ENCODE results near the gene N4BP2. TPM values are rescaled to one million over a fixed set of nuclear protein-coding genes. Genes with fewer than 3 reads are reported as not detected.

Gene N4BP2
- total RNA-seq, 1 experiment from 2014 or later, result 31.7 TPM

DNA sequence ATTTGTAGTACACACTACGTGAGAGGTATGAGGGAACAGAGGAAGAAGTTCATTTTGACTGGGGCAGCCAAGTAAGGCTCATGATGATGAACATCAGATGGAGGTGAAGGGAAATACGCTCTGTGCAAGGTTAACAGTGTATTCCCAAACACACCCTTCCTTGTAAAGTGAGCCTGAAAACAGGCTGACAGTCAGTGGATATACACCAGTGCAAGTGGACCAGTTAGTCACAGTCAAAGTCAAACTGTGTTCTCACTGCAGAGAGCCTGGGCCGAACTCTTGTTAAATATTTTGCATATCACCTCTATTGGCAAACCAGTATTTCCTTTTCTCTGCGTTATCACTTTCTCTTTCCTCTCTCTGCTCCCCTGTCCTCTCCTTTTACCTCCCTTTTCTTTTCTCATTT lies 116.8 kb downstream of the N4BP2 start (continued):
- TF ChIP-seq, protein P1, sequence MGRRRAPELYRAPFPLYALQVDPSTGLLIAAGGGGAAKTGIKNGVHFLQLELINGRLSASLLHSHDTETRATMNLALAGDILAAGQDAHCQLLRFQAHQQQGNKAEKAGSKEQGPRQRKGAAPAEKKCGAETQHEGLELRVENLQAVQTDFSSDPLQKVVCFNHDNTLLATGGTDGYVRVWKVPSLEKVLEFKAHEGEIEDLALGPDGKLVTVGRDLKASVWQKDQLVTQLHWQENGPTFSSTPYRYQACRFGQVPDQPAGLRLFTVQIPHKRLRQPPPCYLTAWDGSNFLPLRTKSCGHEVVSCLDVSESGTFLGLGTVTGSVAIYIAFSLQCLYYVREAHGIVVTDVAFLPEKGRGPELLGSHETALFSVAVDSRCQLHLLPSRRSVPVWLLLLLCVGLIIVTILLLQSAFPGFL (CRISPR knock-in tag; IDR thresholded peaks at IDR 0.05; ENCODE audit: borderline replicate concordance), result no peak
- TF ChIP-seq, protein P2, sequence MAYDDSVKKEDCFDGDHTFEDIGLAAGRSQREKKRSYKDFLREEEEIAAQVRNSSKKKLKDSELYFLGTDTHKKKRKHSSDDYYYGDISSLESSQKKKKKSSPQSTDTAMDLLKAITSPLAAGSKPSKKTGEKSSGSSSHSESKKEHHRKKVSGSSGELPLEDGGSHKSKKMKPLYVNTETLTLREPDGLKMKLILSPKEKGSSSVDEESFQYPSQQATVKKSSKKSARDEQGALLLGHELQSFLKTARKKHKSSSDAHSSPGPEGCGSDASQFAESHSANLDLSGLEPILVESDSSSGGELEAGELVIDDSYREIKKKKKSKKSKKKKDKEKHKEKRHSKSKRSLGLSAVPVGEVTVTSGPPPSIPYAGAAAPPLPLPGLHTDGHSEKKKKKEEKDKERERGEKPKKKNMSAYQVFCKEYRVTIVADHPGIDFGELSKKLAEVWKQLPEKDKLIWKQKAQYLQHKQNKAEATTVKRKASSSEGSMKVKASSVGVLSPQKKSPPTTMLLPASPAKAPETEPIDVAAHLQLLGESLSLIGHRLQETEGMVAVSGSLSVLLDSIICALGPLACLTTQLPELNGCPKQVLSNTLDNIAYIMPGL (CRISPR knock-in tag; IDR thresholded peaks at IDR 0.05), result no peak
- no peak for TF ChIP-seq PRRX2 (CRISPR knock-in tag; IDR thresholded peaks at IDR 0.05)

- peak; percentile 94 for ATAC-seq
- Mint-ChIP-seq H3K36me3 (no peaks in the 10 kb centered on the region), H3K4me1 (peaks cover 26% of the 10 kb centered on the region), H3K27me3 (ENCODE audit: low read depth) (no peaks in the 10 kb centered on the region), H3K27ac (peak overlapping the region; percentile 81), H3K4me3 (no peak overlapping the region; the same call in 1 of the 2 replicates), H3K9me3 (peaks cover 4% of the 10 kb centered on the region; the same call in 1 of the 2 replicates)
- TF ChIP-seq OVOL2 (CRISPR knock-in tag; IDR thresholded peaks at IDR 0.05; ENCODE audit: borderline replicate concordance) (no peak), GABPB1 (CRISPR knock-in tag; IDR thresholded peaks at IDR 0.05) (no peak), PRRX2 (CRISPR knock-in tag; IDR thresholded peaks at IDR 0.05) (no peak), NFATC4 (CRISPR knock-in tag; IDR thresholded peaks at IDR 0.05) (no peak), ETV6 (CRISPR knock-in tag; IDR thresholded peaks at IDR 0.05) (0 out of 2 replicates have a peak, but pooled peaks have one; percentile 78), ZNF423 (CRISPR knock-in tag; IDR thresholded peaks at IDR 0.05) (no peak), MAX (CRISPR knock-in tag; IDR thresholded peaks at IDR 0.05) (peak; percentile 75), ZMAT4 (CRISPR knock-in tag; IDR thresholded peaks at IDR 0.05) (no peak), FOXP4 (CRISPR knock-in tag; IDR thresholded peaks at IDR 0.05) (peak; percentile 51; the same call in 1 of the 2 replicates), TEAD4 (CRISPR knock-in tag; IDR thresholded peaks at IDR 0.05) (no peak), ZNF232 (CRISPR knock-in tag; IDR thresholded peaks at IDR 0.05) (0 out of 2 replicates have a peak, but pooled peaks have one; percentile 40)
- peak; percentile 54 for DNase-seq (ENCODE audit: low spot score)
- POLR2A ChIA-PET, result no interaction called here
- CTCF ChIA-PET, result interaction anchor here (1.0 kb wide), 1 partner anchor 12 kb away, joined by 3 read pairs; no protein-coding TSS in a partner anchor
These were observed 120.0 kb downstream of the N4BP2 start for GRCh38 chr4:40176602-40177001.

GRCh38 chr4:40177591-40177990 lies 120.9 kb downstream of the N4BP2 start:
- Mint-ChIP-seq H3K9me3 (peaks cover 4% of the 10 kb centered on the region; the same call in 1 of the 2 replicates), H3K27ac (no peak overlapping the region)
- no peak for ATAC-seq
- TF ChIP-seq, protein P3, sequence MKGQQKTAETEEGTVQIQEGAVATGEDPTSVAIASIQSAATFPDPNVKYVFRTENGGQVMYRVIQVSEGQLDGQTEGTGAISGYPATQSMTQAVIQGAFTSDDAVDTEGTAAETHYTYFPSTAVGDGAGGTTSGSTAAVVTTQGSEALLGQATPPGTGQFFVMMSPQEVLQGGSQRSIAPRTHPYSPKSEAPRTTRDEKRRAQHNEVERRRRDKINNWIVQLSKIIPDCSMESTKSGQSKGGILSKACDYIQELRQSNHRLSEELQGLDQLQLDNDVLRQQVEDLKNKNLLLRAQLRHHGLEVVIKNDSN (CRISPR knock-in tag; IDR thresholded peaks at IDR 0.05), result no peak
- no peak for TF ChIP-seq ZNF263 (CRISPR knock-in tag; IDR thresholded peaks at IDR 0.05; ENCODE audit: low read depth)
- no peak for TF ChIP-seq SMAD4 (CRISPR knock-in tag; IDR thresholded peaks at IDR 0.05)
- no peak for TF ChIP-seq TEAD4 (CRISPR knock-in tag; IDR thresholded peaks at IDR 0.05)
- no peak for TF ChIP-seq NR2C2 (CRISPR knock-in tag; IDR thresholded peaks at IDR 0.05)
- no peak for TF ChIP-seq USF2 (CRISPR knock-in tag; IDR thresholded peaks at IDR 0.05)
- TF ChIP-seq, protein P4, sequence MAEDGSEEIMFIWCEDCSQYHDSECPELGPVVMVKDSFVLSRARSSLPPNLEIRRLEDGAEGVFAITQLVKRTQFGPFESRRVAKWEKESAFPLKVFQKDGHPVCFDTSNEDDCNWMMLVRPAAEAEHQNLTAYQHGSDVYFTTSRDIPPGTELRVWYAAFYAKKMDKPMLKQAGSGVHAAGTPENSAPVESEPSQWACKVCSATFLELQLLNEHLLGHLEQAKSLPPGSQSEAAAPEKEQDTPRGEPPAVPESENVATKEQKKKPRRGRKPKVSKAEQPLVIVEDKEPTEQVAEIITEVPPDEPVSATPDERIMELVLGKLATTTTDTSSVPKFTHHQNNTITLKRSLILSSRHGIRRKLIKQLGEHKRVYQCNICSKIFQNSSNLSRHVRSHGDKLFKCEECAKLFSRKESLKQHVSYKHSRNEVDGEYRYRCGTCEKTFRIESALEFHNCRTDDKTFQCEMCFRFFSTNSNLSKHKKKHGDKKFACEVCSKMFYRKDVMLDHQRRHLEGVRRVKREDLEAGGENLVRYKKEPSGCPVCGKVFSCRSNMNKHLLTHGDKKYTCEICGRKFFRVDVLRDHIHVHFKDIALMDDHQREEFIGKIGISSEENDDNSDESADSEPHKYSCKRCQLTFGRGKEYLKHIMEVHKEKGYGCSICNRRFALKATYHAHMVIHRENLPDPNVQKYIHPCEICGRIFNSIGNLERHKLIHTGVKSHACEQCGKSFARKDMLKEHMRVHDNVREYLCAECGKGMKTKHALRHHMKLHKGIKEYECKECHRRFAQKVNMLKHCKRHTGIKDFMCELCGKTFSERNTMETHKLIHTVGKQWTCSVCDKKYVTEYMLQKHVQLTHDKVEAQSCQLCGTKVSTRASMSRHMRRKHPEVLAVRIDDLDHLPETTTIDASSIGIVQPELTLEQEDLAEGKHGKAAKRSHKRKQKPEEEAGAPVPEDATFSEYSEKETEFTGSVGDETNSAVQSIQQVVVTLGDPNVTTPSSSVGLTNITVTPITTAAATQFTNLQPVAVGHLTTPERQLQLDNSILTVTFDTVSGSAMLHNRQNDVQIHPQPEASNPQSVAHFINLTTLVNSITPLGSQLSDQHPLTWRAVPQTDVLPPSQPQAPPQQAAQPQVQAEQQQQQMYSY (CRISPR knock-in tag; IDR thresholded peaks at IDR 0.05), result no peak

More at GRCh38 chr4:40177591-40177990, 120.9 kb downstream of the N4BP2 start:
- ChIA-PET CTCF (interaction anchor here (1.4 kb wide), 1 partner anchor 140 kb away, joined by 5 read pairs; no protein-coding TSS in a partner anchor), POLR2A (no interaction called here)
- Mint-ChIP-seq H3K27me3 (ENCODE audit: low read depth) (no peaks in the 10 kb centered on the region), H3K4me1 (peaks cover 26% of the 10 kb centered on the region), H3K36me3 (no peaks in the 10 kb centered on the region), H3K4me3 (no peak overlapping the region)
- DNase-seq (ENCODE audit: low spot score), result no peak

Measured in WTC11 (cell line).